ENCODE data around the gene HSF2. TPM values are rescaled to one million over a fixed set of nuclear protein-coding genes. Genes with fewer than 3 reads are reported as not detected.
"Not testable (repeated sequence)": the region's sequence is repeated elsewhere in the genome, so short reads cannot be mapped to it uniquely, and the experiment has no call there.

HSF2 gene
- total and polyA plus RNA-seq, 2 experiments from 2014 or later, result 10.0 to 18.1 TPM

- no peak for TF ChIP-seq ZNF462 (CRISPR knock-in tag; IDR thresholded peaks at IDR 0.05)
These were observed 53.1 kb downstream of the HSF2 start (continued) for GRCh38 chr6:122452509-122452908.

DNA sequence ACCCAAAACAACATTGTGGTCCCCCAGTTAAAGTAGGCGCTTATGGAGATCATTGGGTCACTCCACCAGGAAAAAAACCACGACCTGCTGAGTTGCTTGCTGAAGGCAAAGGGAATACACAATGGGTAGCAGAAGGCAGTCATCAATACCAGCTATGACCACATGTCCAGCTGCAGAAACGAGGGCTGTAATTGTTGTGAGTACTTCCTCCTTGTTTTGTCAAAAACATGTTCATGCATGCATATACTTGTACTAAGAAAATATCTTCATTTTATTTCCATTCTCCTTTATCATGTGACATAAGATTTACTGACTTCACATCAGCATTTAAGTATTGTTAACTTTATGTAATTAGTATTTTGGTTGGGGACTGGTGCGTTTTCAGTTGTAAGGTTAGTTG, 55.2 kb downstream of the HSF2 start:
- Mint-ChIP-seq H3K4me3 (no peak overlapping the region), H3K4me1 (peaks cover 26% of the 10 kb centered on the region), H3K27ac (no peak overlapping the region), H3K9me3 (no peaks in the 10 kb centered on the region), H3K27me3 (ENCODE audit: insufficient read depth, low read depth, poor library complexity) (no peaks in the 10 kb centered on the region), H3K36me3 (ENCODE audit: low read depth) (peaks cover 25% of the 10 kb centered on the region)
- Histone ChIP-seq H3K27me3 (ENCODE audit: insufficient read depth) (no peaks in the 10 kb centered on the region), H3K4me3 (no peak overlapping the region), H3K79me2 (replicated peaks; ENCODE audit: insufficient read depth) (peaks cover 19% of the 10 kb centered on the region; the same call in 1 of the 2 replicates), H3F3A (replicated peaks; ENCODE audit: low read depth) (no peaks in the 10 kb centered on the region), H4K20me1 (replicated peaks; ENCODE audit: insufficient read depth) (0 out of 2 replicates have a peak, but pooled peaks cover 3% of the 10 kb centered on the region), H3K9me2 (ENCODE audit: insufficient read depth) (no peaks in the 10 kb centered on the region), H3K27ac (ENCODE audit: low read depth) (no peak overlapping the region), H3K36me3 (ENCODE audit: insufficient read depth) (no peaks in the 10 kb centered on the region), H3K4me2 (no peak overlapping the region), H3K4me1 (ENCODE audit: insufficient read depth) (peaks cover 15% of the 10 kb centered on the region), H2AFZ (no peak overlapping the region)
- DNase-seq (ENCODE audit: low spot score) (no peak), ATAC-seq (no peak)
- TF ChIP-seq ZNF114 (CRISPR knock-in tag; IDR thresholded peaks at IDR 0.05) (no peak), EZH2 (IDR thresholded peaks at IDR 0.05; ENCODE audit: low read depth, unreplicated experiment) (no peak), JUNB (IDR thresholded peaks at IDR 0.05; ENCODE audit: unreplicated experiment) (no peak), ZNF331 (CRISPR knock-in tag; IDR thresholded peaks at IDR 0.05; ENCODE audit: low read depth) (no peak), EZH2phosphoT487 (IDR thresholded peaks at IDR 0.05; ENCODE audit: unreplicated experiment) (no peak), POLR2AphosphoS5 (IDR thresholded peaks at IDR 0.05; ENCODE audit: low read depth) (no peak)

DNA sequence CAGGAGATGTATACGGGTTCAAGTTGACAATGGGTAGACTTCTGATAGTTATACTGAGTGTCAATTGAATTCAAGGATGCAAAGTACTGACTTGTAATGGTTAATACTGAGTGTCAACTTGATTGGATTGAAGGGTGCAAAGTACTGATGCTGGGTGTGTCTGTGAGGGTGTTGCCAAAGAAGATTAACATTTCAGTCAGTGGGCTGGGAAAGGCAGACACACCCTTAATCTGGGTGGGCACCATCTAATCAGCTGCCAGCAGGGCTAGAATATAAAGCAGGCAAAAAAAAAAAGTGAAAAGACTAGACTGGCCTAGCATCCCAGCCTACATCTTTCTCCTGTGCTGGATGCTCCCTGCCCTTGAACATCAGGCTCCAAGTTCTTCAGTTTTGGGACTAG, 55.7 kb downstream of the HSF2 start:
- H3K27me3 ChIP-seq (ENCODE audit: insufficient read depth); H3K27ac ChIP-seq (ENCODE audit: low read depth); H3K27ac Mint-ChIP-seq; H3K36me3 ChIP-seq (ENCODE audit: insufficient read depth); H3K27me3 Mint-ChIP-seq (ENCODE audit: insufficient read depth, low read depth, poor library complexity); H3K4me3 Mint-ChIP-seq; DNase-seq (ENCODE audit: low spot score); ATAC-seq; H2AFZ ChIP-seq; H3K4me3 ChIP-seq; H3K9me2 ChIP-seq (ENCODE audit: insufficient read depth); H3K4me2 ChIP-seq; H3K9me3 Mint-ChIP-seq; H4K20me1 ChIP-seq (replicated peaks; ENCODE audit: insufficient read depth); H3F3A ChIP-seq (replicated peaks; ENCODE audit: low read depth): not testable (repeated sequence)
- H3K79me2 ChIP-seq (replicated peaks; ENCODE audit: insufficient read depth), result peaks cover 24% of the 10 kb centered on the region; the same call in 1 of the 2 replicates
- H3K4me1 Mint-ChIP-seq, result peaks cover 26% of the 10 kb centered on the region
- H3K36me3 Mint-ChIP-seq (ENCODE audit: low read depth), result peaks cover 25% of the 10 kb centered on the region
- H3K4me1 ChIP-seq (ENCODE audit: insufficient read depth), result peaks cover 15% of the 10 kb centered on the region
